ENCODE data around the gene CREB1. TPM values are rescaled to one million over a fixed set of nuclear protein-coding genes. Genes with fewer than 3 reads are reported as not detected.

The CREB1 gene
- total and polyA plus RNA-seq, 10 of the 15 experiments (the other 5 are each of a cell fraction or from before 2014, with no cell fraction given): 13.4 to 76.9 (median 39.5) TPM

DNA sequence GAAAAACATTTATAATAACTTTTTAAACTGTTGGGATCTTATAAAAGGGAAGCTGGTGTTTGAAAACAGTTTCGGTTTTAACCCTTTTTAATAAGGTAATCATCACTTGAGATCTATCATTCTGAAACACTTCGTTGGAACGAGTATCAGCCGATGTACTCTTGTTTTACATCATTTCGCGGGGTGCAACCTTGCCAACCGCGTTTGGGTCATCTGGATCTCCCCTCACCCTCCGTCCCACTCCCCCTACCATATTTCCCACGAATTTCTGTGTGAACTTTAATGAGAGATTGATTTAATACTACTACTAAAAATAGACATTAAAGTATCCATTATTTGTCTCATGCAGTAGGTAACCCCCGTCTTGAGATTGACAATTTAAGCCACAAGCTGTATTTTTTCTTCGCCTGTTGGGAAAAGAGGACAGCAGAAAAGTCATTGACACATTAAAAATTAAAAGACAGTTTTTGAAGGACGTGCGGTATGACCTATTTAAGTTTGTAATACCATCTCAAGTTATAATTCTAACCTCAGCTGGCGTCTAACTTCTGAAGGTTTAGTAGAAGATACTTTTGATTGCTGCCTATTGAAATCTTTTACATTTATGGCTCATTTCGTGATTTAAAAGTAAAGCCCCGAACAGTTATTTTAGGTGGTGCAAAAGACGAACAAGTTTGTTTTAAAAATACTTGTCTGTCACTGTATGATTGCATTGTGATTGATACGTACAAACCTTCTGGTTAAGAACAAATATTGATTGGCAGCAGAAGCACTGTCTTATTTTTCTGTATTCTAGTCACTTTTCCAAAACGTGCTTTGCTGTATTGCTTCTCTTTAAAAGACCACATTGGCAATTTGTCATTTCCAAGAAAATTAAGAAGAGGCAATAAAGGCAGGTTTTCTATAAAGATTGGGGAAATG, 1.5 kb downstream of the CREB1 start:
- Histone ChIP-seq H3K27me3 (replicated peaks in 1 of 2; ENCODE audit: control insufficient read depth in 2 of 2, insufficient read depth in 2 of 2, low read length in 1 of 2) (no peaks in the 10 kb centered on the region), H4K20me1 (ENCODE audit: control insufficient read depth, insufficient read depth) (no peaks in the 10 kb centered on the region), H3K9me3 (replicated peaks; ENCODE audit: control insufficient read depth, insufficient read depth, low read length) (no peaks in the 10 kb centered on the region), H3K9ac (ENCODE audit: control insufficient read depth, insufficient read depth, low read length) (peak overlapping the region; percentile 83), H3K4me2 (ENCODE audit: control insufficient read depth, insufficient read depth) (peak overlapping the region; percentile 77), H3K79me2 (ENCODE audit: control insufficient read depth, insufficient read depth, low read length) (peaks cover 74% of the 10 kb centered on the region), H3K27ac (ENCODE audit: control insufficient read depth, insufficient read depth) (peak overlapping the region; percentile 87), H3K4me3 (peak overlapping the region; percentile 97), H2AFZ (ENCODE audit: control insufficient read depth, low read depth, low read length) (no peak overlapping the region), H3K36me3 (ENCODE audit: control insufficient read depth in 2 of 2, insufficient read depth in 2 of 2, low read length in 1 of 2) (no peaks in the 10 kb centered on the region; a peak in 1 of 4 replicates), H3K4me1 (ENCODE audit: control insufficient read depth, insufficient read depth, low read length) (peaks cover 18% of the 10 kb centered on the region)
- DNase-seq (ENCODE audit: low read depth, low spot score): no peak
- ATAC-seq: no peak
- FAIRE-seq: no peak
- POLR2A ChIA-PET: interaction anchor here (0.6 to 5.5 kb wide), 17 partner anchors 9 to 766 kb away, joined by 3 to 40 read pairs (median 4); partner anchors contain the start of genes FASTKD2, KLF7, MDH1B and METTL21A
- SMC1A ChIA-PET (ENCODE audit: uncharacterized antibody, unreplicated experiment): interaction anchor here (0.7 to 4.0 kb wide), 13 partner anchors 11 to 190 kb away, joined by 3 to 20 read pairs (median 3); partner anchors contain the start of gene METTL21A
- TSS peak; percentile 73 for BruUV-seq (replicated peaks)
- under 1% methylated on average over 20 of the region's 20 CpGs for WGBS (ENCODE audit: insufficient coverage, insufficient replicate concordance, low lambda C conversion rate, missing lambda C conversion rate)
- in situ Hi-C loops (cut with MboI): no loop called here
- intact Hi-C loops (cut with micrococcal nuclease; ENCODE audit: unreplicated experiment): loop anchor here (2.0 to 10.0 kb wide), 3 partner anchors 132 to 734 kb away; partner anchors contain the start of genes CCNYL1 and PIKFYVE
- CTCF ChIA-PET: interaction anchor here (0.9 to 2.4 kb wide), 7 partner anchors 10 to 458 kb away, joined by 3 to 9 read pairs (median 5); no protein-coding TSS in a partner anchor
- RAD21 ChIA-PET (ENCODE audit: unreplicated experiment): interaction anchor here (0.7 to 6.5 kb wide), 9 partner anchors 9 to 366 kb away, joined by 3 to 51 read pairs (median 4); partner anchors contain the start of genes KLF7 and METTL21A
- TF ChIP-seq PML (IDR thresholded peaks at IDR 0.05; ENCODE audit: low read length) (peak; percentile 83; the same call in 1 of the 2 replicates), MEF2B (IDR thresholded peaks at IDR 0.05; ENCODE audit: partially characterized antibody, poor library complexity, severe bottlenecking) (peak; percentile 16), MEF2A (IDR thresholded peaks at IDR 0.05; ENCODE audit: insufficient read depth, low read depth, low read length) (0 out of 2 replicates have a peak, but pooled peaks have one; percentile 2), TCF7 (IDR thresholded peaks at IDR 0.05; ENCODE audit: borderline replicate concordance) (no peak), FOXM1 (IDR thresholded peaks at IDR 0.05; ENCODE audit: low read depth, low read length) (peak; percentile 35; the same call in 1 of the 2 replicates), RUNX3 (IDR thresholded peaks at IDR 0.05; ENCODE audit: low read length) (peak; percentile 19; the same call in 1 of the 2 replicates), YY1 (IDR thresholded peaks at IDR 0.05; ENCODE audit: low read depth, low read length) (no peak), MTA2 (IDR thresholded peaks at IDR 0.05; ENCODE audit: low read depth) (0 out of 2 replicates have a peak, but pooled peaks have one; percentile 48), SPI1 (IDR thresholded peaks at IDR 0.05; ENCODE audit: borderline replicate concordance, insufficient read depth, low read depth, low read length) (0 out of 2 replicates have a peak, but pooled peaks have one; percentile 1), RELA (IDR thresholded peaks at IDR 0.05; ENCODE audit: borderline replicate concordance, partially characterized antibody) (no peak), BACH1 (IDR thresholded peaks at IDR 0.05; ENCODE audit: borderline replicate concordance) (0 out of 2 replicates have a peak, but pooled peaks have one; percentile 15)
- TF ChIP-seq, protein P1, sequence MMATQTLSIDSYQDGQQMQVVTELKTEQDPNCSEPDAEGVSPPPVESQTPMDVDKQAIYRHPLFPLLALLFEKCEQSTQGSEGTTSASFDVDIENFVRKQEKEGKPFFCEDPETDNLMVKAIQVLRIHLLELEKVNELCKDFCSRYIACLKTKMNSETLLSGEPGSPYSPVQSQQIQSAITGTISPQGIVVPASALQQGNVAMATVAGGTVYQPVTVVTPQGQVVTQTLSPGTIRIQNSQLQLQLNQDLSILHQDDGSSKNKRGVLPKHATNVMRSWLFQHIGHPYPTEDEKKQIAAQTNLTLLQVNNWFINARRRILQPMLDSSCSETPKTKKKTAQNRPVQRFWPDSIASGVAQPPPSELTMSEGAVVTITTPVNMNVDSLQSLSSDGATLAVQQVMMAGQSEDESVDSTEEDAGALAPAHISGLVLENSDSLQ (IDR thresholded peaks at IDR 0.05): peak; percentile 70
- TF ChIP-seq, protein P2, sequence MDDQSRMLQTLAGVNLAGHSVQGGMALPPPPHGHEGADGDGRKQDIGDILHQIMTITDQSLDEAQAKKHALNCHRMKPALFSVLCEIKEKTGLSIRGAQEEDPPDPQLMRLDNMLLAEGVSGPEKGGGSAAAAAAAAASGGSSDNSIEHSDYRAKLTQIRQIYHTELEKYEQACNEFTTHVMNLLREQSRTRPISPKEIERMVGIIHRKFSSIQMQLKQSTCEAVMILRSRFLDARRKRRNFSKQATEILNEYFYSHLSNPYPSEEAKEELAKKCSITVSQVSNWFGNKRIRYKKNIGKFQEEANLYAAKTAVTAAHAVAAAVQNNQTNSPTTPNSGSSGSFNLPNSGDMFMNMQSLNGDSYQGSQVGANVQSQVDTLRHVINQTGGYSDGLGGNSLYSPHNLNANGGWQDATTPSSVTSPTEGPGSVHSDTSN (IDR thresholded peaks at IDR 0.05; ENCODE audit: insufficient replicate concordance, low read depth, low read length): no peak
- TF ChIP-seq, protein P3, sequence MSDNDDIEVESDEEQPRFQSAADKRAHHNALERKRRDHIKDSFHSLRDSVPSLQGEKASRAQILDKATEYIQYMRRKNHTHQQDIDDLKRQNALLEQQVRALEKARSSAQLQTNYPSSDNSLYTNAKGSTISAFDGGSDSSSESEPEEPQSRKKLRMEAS (IDR thresholded peaks at IDR 0.05; ENCODE audit: low read depth, low read length): no peak
- TF ChIP-seq, protein P4, sequence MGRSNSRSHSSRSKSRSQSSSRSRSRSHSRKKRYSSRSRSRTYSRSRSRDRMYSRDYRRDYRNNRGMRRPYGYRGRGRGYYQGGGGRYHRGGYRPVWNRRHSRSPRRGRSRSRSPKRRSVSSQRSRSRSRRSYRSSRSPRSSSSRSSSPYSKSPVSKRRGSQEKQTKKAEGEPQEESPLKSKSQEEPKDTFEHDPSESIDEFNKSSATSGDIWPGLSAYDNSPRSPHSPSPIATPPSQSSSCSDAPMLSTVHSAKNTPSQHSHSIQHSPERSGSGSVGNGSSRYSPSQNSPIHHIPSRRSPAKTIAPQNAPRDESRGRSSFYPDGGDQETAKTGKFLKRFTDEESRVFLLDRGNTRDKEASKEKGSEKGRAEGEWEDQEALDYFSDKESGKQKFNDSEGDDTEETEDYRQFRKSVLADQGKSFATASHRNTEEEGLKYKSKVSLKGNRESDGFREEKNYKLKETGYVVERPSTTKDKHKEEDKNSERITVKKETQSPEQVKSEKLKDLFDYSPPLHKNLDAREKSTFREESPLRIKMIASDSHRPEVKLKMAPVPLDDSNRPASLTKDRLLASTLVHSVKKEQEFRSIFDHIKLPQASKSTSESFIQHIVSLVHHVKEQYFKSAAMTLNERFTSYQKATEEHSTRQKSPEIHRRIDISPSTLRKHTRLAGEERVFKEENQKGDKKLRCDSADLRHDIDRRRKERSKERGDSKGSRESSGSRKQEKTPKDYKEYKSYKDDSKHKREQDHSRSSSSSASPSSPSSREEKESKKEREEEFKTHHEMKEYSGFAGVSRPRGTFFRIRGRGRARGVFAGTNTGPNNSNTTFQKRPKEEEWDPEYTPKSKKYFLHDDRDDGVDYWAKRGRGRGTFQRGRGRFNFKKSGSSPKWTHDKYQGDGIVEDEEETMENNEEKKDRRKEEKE (IDR thresholded peaks at IDR 0.05): no peak
